HG02852 (cell line): Measurements from ENCODE around the gene RPP38.

Experiments used
- ATAC-seq: cut with Tn5 transposase; IDR thresholded peaks from one replicate; pipeline ENCODE4 v1.9.1; 2021; ENCODE audit warnings: mild to moderate bottlenecking, moderate library complexity; ENCODE audit not compliant: unreplicated experiment

RPP38 gene

GRCh38 chr10:15106352-15107013 is 9.3 kb downstream of the RPP38 start:
- peak; percentile 90 for ATAC-seq

- ATAC-seq, result no peak
Observed at GRCh38 chr10:15112657-15113056, 15.5 kb downstream of the RPP38 start.

GRCh38 chr10:15113766-15114165 is 16.6 kb downstream of the RPP38 start:
- no peak for ATAC-seq

DNA sequence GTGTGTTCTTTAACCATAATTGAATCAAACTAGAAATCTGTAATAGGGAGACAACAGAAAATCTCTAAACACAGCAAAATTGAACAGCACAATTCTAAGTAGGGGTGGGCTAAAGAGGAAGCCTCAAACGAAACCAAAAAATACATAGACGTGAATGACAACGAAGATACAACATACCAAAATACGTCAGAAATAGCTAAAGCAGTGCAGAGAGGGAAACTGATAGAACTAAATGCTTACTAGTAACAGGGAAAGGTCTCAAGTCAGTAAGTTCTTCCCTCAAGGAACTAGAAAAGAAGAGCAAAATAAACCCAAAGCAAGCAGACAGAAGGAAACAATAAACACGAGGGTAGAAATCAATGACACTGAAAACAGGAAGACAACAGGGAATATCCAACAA is 19.1 kb downstream of the RPP38 start:
- no peak for ATAC-seq

- no peak for ATAC-seq
Observed at GRCh38 chr10:15118615-15119014, 21.5 kb downstream of the RPP38 start.

DNA sequence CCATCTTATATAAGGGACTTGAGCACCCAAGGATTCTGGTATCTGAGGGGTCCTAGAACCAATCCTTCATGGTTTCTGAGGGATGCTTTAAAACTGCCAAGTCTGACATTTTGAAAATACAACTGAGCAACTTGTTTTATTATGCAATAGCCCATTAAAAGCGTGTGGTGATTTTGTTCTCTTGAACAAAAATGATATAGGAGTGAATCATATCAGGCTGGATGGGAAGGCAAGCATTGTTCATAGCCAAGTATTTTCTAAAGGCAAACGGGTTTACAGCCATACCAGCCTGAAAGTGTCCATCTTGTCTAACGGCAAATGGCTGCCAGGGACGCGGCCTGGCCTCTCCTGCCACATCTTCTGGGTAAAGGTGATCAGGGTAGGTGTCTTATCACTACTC is 23.4 kb downstream of the RPP38 start:
- ATAC-seq, result no peak

GRCh38 chr10:15121707-15122106 is 24.6 kb downstream of the RPP38 start:
- no peak for ATAC-seq

DNA sequence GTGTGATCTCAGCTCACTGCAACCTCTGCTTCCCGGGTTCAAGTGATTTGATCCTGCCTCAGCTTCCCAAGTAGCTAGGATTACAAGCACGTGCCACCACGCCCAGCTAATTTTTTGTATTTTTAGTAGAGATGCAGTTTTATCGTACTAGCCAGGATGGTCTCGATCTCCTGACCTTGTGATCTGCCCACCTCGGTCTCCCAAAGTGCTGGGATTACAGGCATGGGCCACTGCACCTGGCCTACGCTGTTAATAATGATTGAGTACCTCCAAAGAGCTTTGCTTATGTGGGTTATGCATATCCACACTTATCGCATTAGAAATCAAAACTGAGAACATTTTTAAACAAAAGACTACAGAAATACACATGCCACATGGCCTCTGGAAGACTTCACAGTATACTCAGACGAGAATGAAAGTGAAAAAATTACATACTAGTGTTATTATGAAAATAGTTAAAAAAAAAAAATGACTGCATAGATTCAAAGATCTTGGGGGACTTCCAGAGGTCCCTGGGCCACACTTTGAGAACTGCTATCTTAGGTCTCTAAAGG is 25.4 kb downstream of the RPP38 start:
- peak; percentile 92 for ATAC-seq

- ATAC-seq, result no peak
Observed at GRCh38 chr10:15123749-15124184, 26.6 kb downstream of the RPP38 start.

GRCh38 chr10:15124190-15124589 is 27.0 kb downstream of the RPP38 start:
- no peak for ATAC-seq

DNA sequence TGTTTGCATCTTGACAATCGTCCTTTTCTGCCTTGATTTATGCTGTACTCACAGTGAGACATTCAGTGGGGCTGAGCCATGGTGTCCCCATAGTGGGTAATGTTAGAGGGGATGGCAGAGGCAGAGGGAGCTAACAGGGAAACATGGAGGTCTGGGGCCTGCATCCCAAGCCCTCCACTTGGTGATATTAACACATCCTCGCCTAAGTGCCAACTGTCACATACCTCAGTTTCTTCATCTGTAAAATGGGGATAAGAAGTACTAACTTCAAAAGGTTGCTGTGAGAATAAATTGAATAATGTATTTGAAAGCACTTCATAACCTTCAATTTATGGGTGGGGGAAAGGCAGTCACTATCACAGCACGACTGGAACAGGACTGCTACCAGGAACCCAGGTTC is 27.8 kb downstream of the RPP38 start:
- ATAC-seq, result no peak

DNA sequence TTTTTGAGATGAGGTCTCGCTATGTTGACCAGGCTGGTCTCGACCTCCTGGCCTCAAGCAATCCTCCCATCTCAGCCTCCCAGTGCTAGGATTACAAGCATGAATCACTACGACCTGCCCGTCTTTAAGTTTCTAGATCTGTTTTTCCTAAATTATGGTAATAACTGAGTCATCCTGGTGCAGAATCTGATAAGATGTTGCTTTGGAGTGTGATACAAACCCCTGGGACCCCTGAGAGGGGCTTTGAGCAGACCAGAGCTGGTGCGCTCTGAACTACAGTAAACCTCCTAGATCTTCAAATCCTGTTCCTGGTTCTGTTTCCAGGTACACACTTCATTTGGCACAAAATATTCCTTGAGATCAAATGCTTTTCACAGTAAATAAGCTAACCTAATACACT is 34.2 kb downstream of the RPP38 start:
- no peak for ATAC-seq

- ATAC-seq, result no peak
Observed at GRCh38 chr10:15136129-15137035, 39.2 kb downstream of the RPP38 start.

- no peak for ATAC-seq
Observed at GRCh38 chr10:15137036-15137359, 39.8 kb downstream of the RPP38 start.

GRCh38 chr10:15137636-15138035 is 40.5 kb downstream of the RPP38 start:
- ATAC-seq, result no peak

DNA sequence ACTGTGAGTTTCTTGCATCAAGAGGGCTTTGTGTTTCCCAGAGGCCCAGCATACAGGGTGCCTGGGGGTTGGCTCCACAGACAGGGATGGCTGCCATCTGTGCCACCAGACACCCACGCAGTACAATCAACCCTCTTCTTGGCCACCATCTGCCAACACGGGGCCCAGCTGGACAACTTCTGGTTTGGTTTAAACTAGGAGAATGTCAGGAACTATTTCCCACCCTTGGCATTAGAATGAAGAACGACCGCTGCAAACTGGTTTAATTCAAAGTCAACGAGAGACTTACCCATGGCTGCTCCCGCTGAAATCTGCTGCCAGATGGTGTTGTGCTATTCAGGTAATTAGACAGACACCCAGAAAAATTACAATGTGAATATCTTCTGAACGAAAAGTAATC is 43.5 kb downstream of the RPP38 start:
- ATAC-seq, result no peak

GRCh38 chr10:15141136-15142054 is 44.2 kb downstream of the RPP38 start:
- ATAC-seq, result peak; percentile 91

- no peak for ATAC-seq
Observed at GRCh38 chr10:15144788-15145187, 47.6 kb downstream of the RPP38 start.

- no peak for ATAC-seq
Observed at GRCh38 chr10:15146366-15146765, 49.2 kb downstream of the RPP38 start.

GRCh38 chr10:15147594-15148392 is 50.6 kb downstream of the RPP38 start:
- ATAC-seq, result no peak
